Epithelial cell of alveolus of lung (primary cell): ENCODE results near the gene KCNC2. TPM values are rescaled to one million over a fixed set of nuclear protein-coding genes. Genes with fewer than 3 reads are reported as not detected.

Experiments used
- total RNA-seq: library from RNA; depleted of rRNA; stranded (reverse); fragments of >200 nt; gene quantifications from 2 replicates; pipeline ENCODE4 v1.2.1, GENCODE V29; 2015

Gene KCNC2
- total RNA-seq: not detected in 2 replicates

GRCh38 chr12:75209812-75210138, at the start of gene KCNC2:
KCNC2 (minus strand) TSS chr12:75209839.

Other genes starting within 250 kb of the KCNC2 start
- gene CAPS2, start 120.5 kb upstream of the KCNC2 start, total RNA-seq: 1.7 and 11.3 TPM in 2 replicates
- gene GLIPR1L1, start 124.8 kb upstream of the KCNC2 start, total RNA-seq: not detected in 2 replicates
- gene GLIPR1L2, start 181.2 kb upstream of the KCNC2 start, total RNA-seq: 0.13 TPM in 1 of 2 replicates, not detected in the other